Fibroblast of pulmonary artery (primary cell): ENCODE results near the gene PPP4R1.

Experiments
- DNase-seq: peaks from one replicate; pipeline ENCODE4 v3.0.0-alpha.2; 2010; ENCODE audit warnings: low read depth
- H3K4me3 ChIP-seq: replicated peaks from 2 replicates; pipeline ENCODE4 v1.5.1; 2011; ENCODE audit warnings: low read depth, mild to moderate bottlenecking, control low read depth, low read length, moderate library complexity
- TF ChIP-seq, protein P1 (sequence below): IDR thresholded peaks from 2 replicates; pipeline ENCODE4 v1.5.1; 2011; ENCODE audit warnings: mild to moderate bottlenecking, control low read depth, low read length, inconsistent platforms; ENCODE audit errors: missing control alignments

Gene PPP4R1

DNA sequence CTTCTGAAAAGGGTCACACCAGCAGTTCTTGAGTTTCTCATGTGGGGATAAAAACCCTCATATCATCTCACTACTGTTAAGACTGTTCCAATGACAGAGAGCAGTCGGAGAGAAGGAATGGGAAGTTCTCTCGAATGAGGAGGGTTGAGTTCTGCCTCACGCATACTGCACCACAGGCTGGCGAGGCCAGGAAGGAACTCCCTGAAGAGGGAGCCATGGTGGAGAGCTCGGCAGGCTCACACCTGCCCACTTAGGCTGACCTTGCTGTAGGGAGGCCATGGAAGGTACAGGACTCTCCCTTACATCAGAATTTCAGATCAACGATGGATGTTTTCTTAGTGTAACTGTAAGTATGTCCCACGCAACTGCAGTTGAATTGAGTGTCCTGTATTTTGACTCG lies 74.4 kb downstream of the PPP4R1 start:
- DNase-seq, result no peak
- no peak overlapping the region for H3K4me3 ChIP-seq
- TF ChIP-seq, protein P1, sequence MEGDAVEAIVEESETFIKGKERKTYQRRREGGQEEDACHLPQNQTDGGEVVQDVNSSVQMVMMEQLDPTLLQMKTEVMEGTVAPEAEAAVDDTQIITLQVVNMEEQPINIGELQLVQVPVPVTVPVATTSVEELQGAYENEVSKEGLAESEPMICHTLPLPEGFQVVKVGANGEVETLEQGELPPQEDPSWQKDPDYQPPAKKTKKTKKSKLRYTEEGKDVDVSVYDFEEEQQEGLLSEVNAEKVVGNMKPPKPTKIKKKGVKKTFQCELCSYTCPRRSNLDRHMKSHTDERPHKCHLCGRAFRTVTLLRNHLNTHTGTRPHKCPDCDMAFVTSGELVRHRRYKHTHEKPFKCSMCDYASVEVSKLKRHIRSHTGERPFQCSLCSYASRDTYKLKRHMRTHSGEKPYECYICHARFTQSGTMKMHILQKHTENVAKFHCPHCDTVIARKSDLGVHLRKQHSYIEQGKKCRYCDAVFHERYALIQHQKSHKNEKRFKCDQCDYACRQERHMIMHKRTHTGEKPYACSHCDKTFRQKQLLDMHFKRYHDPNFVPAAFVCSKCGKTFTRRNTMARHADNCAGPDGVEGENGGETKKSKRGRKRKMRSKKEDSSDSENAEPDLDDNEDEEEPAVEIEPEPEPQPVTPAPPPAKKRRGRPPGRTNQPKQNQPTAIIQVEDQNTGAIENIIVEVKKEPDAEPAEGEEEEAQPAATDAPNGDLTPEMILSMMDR, result no peak

DNA sequence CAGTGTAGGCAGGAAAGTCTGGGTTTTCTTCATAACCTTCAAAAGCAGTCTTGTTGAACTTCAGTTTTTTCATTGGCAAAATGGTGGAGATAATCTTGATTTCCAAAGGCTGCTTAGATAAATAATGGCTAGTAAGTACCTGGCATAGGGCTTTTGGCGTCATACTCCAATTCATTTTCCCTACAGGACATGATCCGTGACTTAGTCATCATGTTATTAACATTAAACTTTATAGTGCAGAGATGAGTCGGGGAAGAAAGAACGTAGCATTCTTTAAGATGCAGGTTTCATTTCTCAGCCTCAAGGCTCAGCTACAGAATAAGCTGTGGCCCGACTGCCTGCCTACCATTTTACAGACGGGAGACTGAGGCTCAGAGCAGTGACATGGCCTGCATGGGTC lies 75.1 kb downstream of the PPP4R1 start:
- peak; percentile 70 for DNase-seq
- no peak overlapping the region for H3K4me3 ChIP-seq
- TF ChIP-seq, protein P1, result no peak

DNA sequence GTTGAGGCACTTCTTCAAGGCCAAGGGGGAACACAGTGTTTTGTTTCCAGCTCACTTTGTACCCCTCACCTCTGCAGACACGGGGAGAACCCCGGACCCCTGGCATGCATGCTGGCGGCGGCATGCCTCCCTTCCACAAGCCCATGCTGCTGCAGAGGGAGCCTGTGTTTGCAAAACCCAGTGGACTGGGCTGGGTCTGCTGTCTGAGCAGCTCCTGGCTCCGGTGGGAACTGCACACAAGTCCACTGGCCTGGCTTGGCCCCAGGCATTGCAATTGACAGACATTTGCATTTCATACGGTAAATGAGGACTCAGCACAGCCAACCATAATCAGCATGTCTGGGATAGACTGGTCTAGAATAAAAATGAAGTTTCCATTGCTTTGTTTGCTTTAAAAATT lies 76.7 kb downstream of the PPP4R1 start:
- TF ChIP-seq, protein P1, result no peak
- no peak overlapping the region for H3K4me3 ChIP-seq

DNA sequence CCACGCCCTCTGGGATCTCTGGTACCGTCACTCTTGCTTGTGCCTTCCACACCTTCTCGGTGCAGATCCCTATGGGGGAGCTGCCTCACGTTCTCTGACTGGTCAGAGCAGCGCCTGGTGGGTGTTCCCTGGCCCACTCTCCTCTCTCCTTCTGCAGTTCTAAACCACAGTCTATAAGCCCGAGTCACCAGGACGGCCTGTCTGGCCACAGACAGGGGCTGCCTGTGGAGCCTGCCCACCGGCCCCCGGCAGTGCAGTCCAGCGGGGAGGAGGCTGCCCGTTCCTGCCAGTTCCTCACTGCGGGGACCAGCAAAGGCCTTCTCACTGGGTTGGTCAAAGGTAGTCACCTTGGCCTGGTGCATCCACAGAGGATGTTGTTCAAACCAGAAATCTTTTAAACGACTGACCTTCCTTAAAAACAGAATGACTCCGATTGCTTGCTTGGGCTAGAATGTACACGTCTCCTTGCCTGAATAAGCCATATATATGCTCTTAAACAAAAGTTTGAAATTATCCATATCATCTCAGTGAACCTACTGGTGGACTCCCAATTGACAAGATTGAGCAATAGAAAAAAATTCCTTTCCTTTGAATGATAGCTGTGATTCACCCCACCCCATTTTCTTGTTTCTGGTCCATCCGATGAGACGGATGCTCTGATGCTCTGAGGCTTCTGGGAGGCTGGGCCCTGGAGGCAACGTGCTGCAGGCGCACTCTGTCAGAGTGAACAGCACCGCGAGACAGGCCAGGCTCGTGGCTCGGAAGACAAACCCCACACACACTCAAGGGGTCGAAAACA lies 77.8 kb downstream of the PPP4R1 start:
- DNase-seq, result no peak
- TF ChIP-seq, protein P1, result no peak
- no peak overlapping the region for H3K4me3 ChIP-seq

More for the DNA sequence above, 76.7 kb downstream of the PPP4R1 start:
- DNase-seq, result no peak

DNA sequence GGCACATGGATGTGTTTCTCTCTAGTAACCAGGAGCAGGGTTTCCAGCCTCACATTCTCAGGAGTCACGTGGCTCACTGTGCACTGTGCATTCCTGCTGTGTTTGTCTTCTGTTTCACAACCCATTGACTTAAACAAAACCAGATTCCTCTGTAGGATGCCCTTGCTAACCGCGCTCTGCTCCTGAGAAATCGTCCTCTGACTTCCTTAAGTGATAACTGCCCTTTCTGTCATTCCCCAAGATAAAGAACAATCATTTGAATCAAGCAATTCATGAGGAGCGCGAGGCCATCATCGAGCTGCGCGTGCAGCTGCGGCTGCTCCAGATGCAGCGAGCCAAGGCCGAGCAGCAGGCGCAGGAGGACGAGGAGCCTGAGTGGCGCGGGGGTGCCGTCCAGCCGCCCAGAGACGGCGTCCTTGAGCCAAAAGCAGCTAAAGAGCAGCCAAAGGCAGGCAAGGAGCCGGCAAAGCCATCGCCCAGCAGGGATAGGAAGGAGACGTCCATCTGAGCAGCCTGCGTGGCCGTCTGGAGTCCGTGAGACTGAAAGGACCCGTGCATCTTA lies 78.8 kb downstream of the PPP4R1 start:
- no peak overlapping the region for H3K4me3 ChIP-seq
- TF ChIP-seq, protein P1, result no peak
- peak; percentile 84 for DNase-seq

DNA sequence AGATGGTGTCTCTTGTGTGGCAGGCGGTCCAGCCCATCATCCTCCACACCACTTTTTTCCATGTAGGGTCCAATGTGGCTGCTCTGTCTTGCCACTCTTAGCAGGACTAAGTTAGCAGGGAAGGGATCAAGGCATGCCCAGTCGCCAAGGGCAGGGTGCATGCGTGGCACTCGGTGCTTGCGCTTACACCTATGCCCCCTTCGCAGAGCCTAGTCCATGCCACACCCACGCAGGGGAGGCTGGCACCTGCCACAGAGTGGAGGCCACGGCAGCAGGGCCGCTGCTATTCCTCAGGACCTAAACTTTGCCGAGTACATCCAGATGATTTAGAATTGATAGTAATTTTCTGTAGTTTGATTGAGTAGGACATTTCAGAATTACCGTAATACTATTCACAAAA lies 79.5 kb downstream of the PPP4R1 start:
- DNase-seq, result no peak
- TF ChIP-seq, protein P1, result no peak
- H3K4me3 ChIP-seq, result no peak overlapping the region
